B cell (primary cell): ENCODE data around the gene IRGM.

Experiments used
- EZH2 ChIP-seq: IDR thresholded peaks from 2 replicates; pipeline ENCODE4 v1.6.1; 2012; ENCODE audit warnings: borderline replicate concordance, low read depth, mild to moderate bottlenecking, moderate library complexity, low read length; ENCODE audit not compliant: insufficient read depth, poor library complexity, severe bottlenecking
- TF ChIP-seq, protein P1 (sequence below): fragments of 200-600 bp; IDR thresholded peaks from one replicate; pipeline ENCODE4 v1.8.0; 2022; ENCODE audit warnings: antibody characterized with exemption, mild to moderate bottlenecking

DNA sequence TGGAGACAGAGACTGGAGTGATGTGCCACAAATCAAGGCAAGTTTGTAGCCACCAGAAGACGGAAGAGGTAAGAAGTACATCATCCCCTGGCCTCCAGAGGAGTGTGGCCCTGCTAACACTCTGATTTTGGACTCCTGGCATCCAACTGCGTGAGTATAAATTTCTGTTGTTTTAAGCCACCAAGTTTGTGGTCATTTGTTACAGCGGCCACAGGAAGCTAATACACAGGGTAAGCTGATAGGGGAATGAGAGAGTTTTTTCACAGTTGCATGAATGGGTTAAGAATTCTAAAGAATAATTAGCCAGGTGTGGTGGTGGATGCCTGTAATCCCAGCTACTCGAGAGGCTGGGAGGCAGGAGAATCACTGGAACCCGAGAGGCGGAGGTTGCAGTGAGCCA, 41.9 kb upstream of the IRGM start:
- TF ChIP-seq, protein P1, sequence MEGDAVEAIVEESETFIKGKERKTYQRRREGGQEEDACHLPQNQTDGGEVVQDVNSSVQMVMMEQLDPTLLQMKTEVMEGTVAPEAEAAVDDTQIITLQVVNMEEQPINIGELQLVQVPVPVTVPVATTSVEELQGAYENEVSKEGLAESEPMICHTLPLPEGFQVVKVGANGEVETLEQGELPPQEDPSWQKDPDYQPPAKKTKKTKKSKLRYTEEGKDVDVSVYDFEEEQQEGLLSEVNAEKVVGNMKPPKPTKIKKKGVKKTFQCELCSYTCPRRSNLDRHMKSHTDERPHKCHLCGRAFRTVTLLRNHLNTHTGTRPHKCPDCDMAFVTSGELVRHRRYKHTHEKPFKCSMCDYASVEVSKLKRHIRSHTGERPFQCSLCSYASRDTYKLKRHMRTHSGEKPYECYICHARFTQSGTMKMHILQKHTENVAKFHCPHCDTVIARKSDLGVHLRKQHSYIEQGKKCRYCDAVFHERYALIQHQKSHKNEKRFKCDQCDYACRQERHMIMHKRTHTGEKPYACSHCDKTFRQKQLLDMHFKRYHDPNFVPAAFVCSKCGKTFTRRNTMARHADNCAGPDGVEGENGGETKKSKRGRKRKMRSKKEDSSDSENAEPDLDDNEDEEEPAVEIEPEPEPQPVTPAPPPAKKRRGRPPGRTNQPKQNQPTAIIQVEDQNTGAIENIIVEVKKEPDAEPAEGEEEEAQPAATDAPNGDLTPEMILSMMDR: no peak
- no peak for TF ChIP-seq EZH2
